A673 (cell line): ENCODE measurements around the gene SPSB4. TPM values are rescaled to one million over a fixed set of nuclear protein-coding genes. Genes with fewer than 3 reads are reported as not detected.
A peak's percentile ranks its signal among the peaks of the same experiment; 100 is the strongest.

Experiments
- BruUV-seq: library from RNA; stranded (reverse); fragments of 400-500 nt; replicated peaks from 2 replicates; lab custom pipeline; 2021; lab: Mats Ljungman, UMichigan
- CTCF ChIA-PET: fragments of 300-600 bp; sonication (Branson Sonifier 250); formaldehyde crosslinking; loops from one replicate; lab custom pipeline; 2022; ENCODE audit warnings: antibody characterized with exemption; lab: Charles Lee
- POLR2A ChIA-PET: fragments of 300-600 bp; sonication (Branson Sonifier 250); formaldehyde crosslinking; loops from one replicate; lab custom pipeline; 2022; ENCODE audit warnings: antibody characterized with exemption; ENCODE audit not compliant: low non-redundant PET; lab: Charles Lee
- DNase-seq: peaks from one replicate; pipeline ENCODE4 v3.0.0-alpha.2; 2015; ENCODE audit warnings: low spot score
- H3K27ac ChIP-seq: fragments of 200-600 bp; sonication (generic); 2 replicates; pipeline ENCODE4 v1.5.1; 2016; ENCODE audit warnings: mixed run types, low read depth, mild to moderate bottlenecking, mixed read lengths, antibody characterized with exemption, low read length; ENCODE audit not compliant: poor library complexity, severe bottlenecking
- H3K27me3 ChIP-seq: fragments of 200-600 bp; sonication (generic); replicated peaks from 2 replicates; pipeline ENCODE4 v1.6.1; 2017; ENCODE audit warnings: mixed run types, low read depth, mild to moderate bottlenecking, mixed read lengths, antibody characterized with exemption, low read length; ENCODE audit not compliant: insufficient read depth, poor library complexity
- H3K36me3 ChIP-seq: fragments of 200-600 bp; sonication (generic); 2 replicates; pipeline ENCODE4 v1.6.1; 2016; ENCODE audit warnings: mixed run types, mild to moderate bottlenecking, mixed read lengths, antibody characterized with exemption, low read length; ENCODE audit not compliant: insufficient read depth, poor library complexity, severe bottlenecking
- H3K4me1 ChIP-seq: fragments of 200-600 bp; sonication (generic); 2 replicates; pipeline ENCODE4 v1.6.1; 2017; ENCODE audit warnings: mixed run types, mild to moderate bottlenecking, mixed read lengths, antibody characterized with exemption, low read length; ENCODE audit not compliant: insufficient read depth, poor library complexity, severe bottlenecking
- H3K4me3 ChIP-seq: fragments of 200-600 bp; sonication (generic); 2 replicates; pipeline ENCODE4 v1.5.1; 2016; ENCODE audit warnings: low read depth, mixed run types, mild to moderate bottlenecking, mixed read lengths, low read length; ENCODE audit not compliant: poor library complexity, severe bottlenecking
- H3K9me3 ChIP-seq: fragments of 200-600 bp; sonication (generic); 2 replicates; pipeline ENCODE4 v1.6.1; 2016; ENCODE audit warnings: mixed run types, low read depth, mild to moderate bottlenecking, mixed read lengths, antibody characterized with exemption, low read length; ENCODE audit not compliant: poor library complexity, severe bottlenecking
- EZH2 ChIP-seq: fragments of 200-600 bp; sonication (generic); IDR thresholded peaks from 2 replicates; pipeline ENCODE4 v1.6.1; 2017; ENCODE audit warnings: borderline replicate concordance, low read depth, mild to moderate bottlenecking, mixed read lengths, antibody characterized with exemption, low read length; ENCODE audit not compliant: poor library complexity, severe bottlenecking
- intact Hi-C: fragments of 100-400 bp; cut with micrococcal nuclease; formaldehyde crosslinking; loops from one replicate; pipeline ENCODE4 v1.10.0; 2022; ENCODE audit not compliant: unreplicated experiment
- total RNA-seq: library from RNA; stranded (reverse); gene quantifications from 2 replicates; pipeline ENCODE4 v1.2.3, GENCODE V29; 2021
- TF ChIP-seq, protein P1 (sequence below): fragments of 300-800, 200-600 bp; sonication (generic); conservative IDR thresholded peaks from 2 replicates; pipeline ENCODE4 v1.5.1; 2017; ENCODE audit warnings: low read depth, mild to moderate bottlenecking, antibody characterized with exemption, low read length, moderate library complexity, mixed read lengths

Gene SPSB4
- total RNA-seq, 1 experiment from 2014 or later = 0.39 TPM

DNA sequence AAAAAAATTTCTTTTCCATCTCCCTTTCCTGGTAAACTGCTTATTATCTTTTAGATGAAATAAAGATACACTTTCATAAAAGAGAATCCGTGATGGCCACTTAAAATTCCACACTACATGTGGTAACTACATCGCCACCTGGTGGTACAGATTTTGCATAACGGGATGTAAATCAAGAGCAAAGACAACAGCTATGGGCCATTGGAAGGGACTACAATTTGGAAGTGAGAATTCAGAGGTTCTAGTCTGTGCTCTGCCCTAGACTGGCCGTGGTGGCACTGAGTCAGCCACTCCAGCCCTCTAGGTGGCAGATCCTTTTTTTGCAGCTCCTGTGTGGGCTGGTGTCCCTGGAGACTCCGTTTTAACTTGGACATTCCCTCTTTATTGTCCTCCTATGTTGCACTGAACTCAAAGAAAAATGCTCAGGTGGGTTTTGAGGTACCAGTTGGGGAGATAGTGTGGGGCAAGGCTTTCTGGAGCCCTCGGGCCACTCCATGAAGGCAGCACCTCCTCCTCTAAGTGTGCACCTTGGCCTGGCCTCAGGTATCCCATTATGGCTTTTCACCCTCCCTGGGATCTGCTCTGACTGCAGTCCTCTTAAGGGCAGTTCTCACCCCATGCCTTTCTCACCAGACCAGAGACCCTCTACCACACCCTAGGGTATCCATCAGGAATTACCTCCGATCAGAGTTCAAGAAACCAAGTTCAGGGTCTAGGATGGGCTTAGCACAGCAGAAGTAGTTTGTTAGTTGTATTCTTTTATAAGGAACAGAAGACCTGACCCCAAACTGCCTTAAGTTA is 54.9 kb downstream of the SPSB4 start:
- Histone ChIP-seq H3K9me3 (no peaks in the 10 kb centered on the region), H3K36me3 (no peaks in the 10 kb centered on the region), H3K4me3 (no peak overlapping the region), H3K27me3 (no peaks in the 10 kb centered on the region), H3K4me1 (no peaks in the 10 kb centered on the region), H3K27ac (no peak overlapping the region)
- intact Hi-C loops = loop anchor here (1.0 to 5.0 kb wide), 3 partner anchors 56 to 209 kb away; no protein-coding TSS in a partner anchor
- CTCF ChIA-PET = interaction anchor here (0.6 to 1.3 kb wide), 4 partner anchors 11 to 106 kb away, joined by 3 to 5 read pairs (median 4); no protein-coding TSS in a partner anchor
- POLR2A ChIA-PET = no interaction called here
- peak; percentile 84 for DNase-seq
- TF ChIP-seq, protein P1, sequence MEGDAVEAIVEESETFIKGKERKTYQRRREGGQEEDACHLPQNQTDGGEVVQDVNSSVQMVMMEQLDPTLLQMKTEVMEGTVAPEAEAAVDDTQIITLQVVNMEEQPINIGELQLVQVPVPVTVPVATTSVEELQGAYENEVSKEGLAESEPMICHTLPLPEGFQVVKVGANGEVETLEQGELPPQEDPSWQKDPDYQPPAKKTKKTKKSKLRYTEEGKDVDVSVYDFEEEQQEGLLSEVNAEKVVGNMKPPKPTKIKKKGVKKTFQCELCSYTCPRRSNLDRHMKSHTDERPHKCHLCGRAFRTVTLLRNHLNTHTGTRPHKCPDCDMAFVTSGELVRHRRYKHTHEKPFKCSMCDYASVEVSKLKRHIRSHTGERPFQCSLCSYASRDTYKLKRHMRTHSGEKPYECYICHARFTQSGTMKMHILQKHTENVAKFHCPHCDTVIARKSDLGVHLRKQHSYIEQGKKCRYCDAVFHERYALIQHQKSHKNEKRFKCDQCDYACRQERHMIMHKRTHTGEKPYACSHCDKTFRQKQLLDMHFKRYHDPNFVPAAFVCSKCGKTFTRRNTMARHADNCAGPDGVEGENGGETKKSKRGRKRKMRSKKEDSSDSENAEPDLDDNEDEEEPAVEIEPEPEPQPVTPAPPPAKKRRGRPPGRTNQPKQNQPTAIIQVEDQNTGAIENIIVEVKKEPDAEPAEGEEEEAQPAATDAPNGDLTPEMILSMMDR = peak; percentile 81
- TF ChIP-seq EZH2 = no peak
- BruUV-seq = no TSS peak

DNA sequence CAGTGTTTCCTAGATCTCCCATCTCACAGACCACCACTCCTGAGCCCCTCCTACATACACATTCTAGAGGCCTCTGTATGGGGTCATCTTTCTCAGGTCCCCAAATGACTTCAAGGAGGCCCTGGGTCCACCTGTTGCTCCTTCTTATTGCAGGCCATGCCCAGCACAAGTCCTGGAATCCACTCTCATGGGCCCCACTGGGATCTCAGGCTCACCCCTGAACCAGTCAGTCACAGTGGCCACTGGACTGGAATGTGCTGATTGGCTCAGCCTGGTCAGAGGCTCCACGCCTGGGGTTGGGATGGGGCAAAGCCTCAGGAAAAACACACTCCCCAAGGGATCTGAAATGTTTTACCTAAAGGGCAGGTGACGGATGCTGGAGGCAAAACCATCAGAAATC is 55.7 kb downstream of the SPSB4 start:
- Histone ChIP-seq H3K27me3 (no peaks in the 10 kb centered on the region), H3K9me3 (no peaks in the 10 kb centered on the region), H3K4me3 (no peak overlapping the region), H3K4me1 (no peaks in the 10 kb centered on the region), H3K36me3 (no peaks in the 10 kb centered on the region), H3K27ac (no peak overlapping the region)
- no peak for DNase-seq
- ChIA-PET CTCF (interaction anchor here (1.3 kb wide), 1 partner anchor 12 kb away, joined by 3 read pairs; no protein-coding TSS in a partner anchor), POLR2A (no interaction called here)
- intact Hi-C loops = loop anchor here (1.0 to 5.0 kb wide), 3 partner anchors 57 to 210 kb away; no protein-coding TSS in a partner anchor
- BruUV-seq = no TSS peak
- TF ChIP-seq, protein P1 = no peak
- TF ChIP-seq EZH2 = no peak

DNA sequence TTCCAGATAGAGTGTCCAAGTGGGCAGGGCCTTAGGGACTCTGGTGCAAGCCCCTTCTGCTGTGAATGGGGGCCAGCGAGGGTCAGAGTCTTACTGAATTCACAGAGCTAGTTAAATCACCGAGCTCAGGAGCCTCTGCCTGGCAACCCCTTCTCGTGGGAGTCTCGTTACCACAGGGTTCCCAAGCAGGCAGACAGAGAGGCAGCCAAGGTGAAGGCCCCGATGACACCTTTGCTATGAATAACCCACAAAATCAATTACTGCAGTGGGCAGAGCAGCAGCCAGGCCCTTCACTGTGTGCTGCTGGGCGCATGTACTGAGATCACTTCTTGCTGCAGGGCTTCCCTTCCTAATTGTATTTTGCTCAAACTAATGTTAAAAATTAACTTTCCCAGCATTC is 56.9 kb downstream of the SPSB4 start:
- intact Hi-C loops = loop anchor here (5.0 kb wide), 1 partner anchor 211 kb away; no protein-coding TSS in a partner anchor
- Histone ChIP-seq H3K36me3 (no peaks in the 10 kb centered on the region), H3K4me3 (no peak overlapping the region), H3K27me3 (no peaks in the 10 kb centered on the region), H3K4me1 (no peaks in the 10 kb centered on the region), H3K27ac (no peak overlapping the region), H3K9me3 (no peaks in the 10 kb centered on the region)
- ChIA-PET CTCF (no interaction called here), POLR2A (no interaction called here)
- no peak for TF ChIP-seq EZH2
- TF ChIP-seq, protein P1 = no peak
- no TSS peak for BruUV-seq
- DNase-seq = no peak
